Measurements from ENCODE around the gene EIF4EBP3. TPM values are rescaled to one million over a fixed set of nuclear protein-coding genes. Genes with fewer than 3 reads are reported as not detected.
A peak's percentile ranks its signal among the peaks of the same experiment; 100 is the strongest.

The EIF4EBP3 gene
- total RNA-seq, 2 experiments from 2014 or later: 0.98 to 8.3 TPM

- ChIA-PET POLR2A (interaction anchor here (0.7 to 1.4 kb wide), 4 partner anchors 9 to 26 kb away, joined by 3 to 5 read pairs (median 3); no protein-coding TSS in a partner anchor), CTCF (ENCODE audit: unreplicated experiment) (no interaction called here)
- Histone ChIP-seq H2AFZ (ENCODE audit: low read length) (peak within 1 kb of the TSS; percentile 63; the same call in 1 of the 2 replicates), H3K4me2 (ENCODE audit: low read length) (peak within 1 kb of the TSS; percentile 91), H4K20me1 (ENCODE audit: insufficient read depth, low read length) (no peaks in the 10 kb centered on the region), H3K36me3 (ENCODE audit: insufficient read depth, low read length) (peaks cover 18% of the 10 kb centered on the region), H3K27ac (ENCODE audit: low read depth, low read length, poor library complexity, severe bottlenecking) (peak within 1 kb of the TSS; percentile 46), H3K79me2 (ENCODE audit: insufficient read depth, low read depth, low read length) (peaks cover 18% of the 10 kb centered on the region; the same call in 1 of the 2 replicates), H3K4me3 (ENCODE audit: low read depth, low read length, poor library complexity, severe bottlenecking) (peak within 1 kb of the TSS; percentile 82), H3K9me2 (ENCODE audit: insufficient read depth, low read length) (no peaks in the 10 kb centered on the region), H3K4me1 (ENCODE audit: insufficient read depth, low read length, poor library complexity, severe bottlenecking) (peaks cover 23% of the 10 kb centered on the region), H3K9me3 (ENCODE audit: low read length) (no peaks in the 10 kb centered on the region)
- no TSS peak for BruUV-seq (replicated peaks)
- DNase-seq (ENCODE audit: low spot score): peak; percentile 89
- TF ChIP-seq CTCF (conservative IDR thresholded peaks at IDR 0.05; ENCODE audit: low read length) (no peak), EZH2phosphoT487 (IDR thresholded peaks at IDR 0.05; ENCODE audit: borderline replicate concordance, low read depth, low read length) (no peak)
- intact Hi-C loops (cut with micrococcal nuclease; ENCODE audit: unreplicated experiment): loop anchor here (2.0 to 10.0 kb wide), 4 partner anchors 82 to 312 kb away; partner anchors contain the start of genes ANKHD1, SLC4A9 and TMCO6
These were observed 9.8 kb downstream of the EIF4EBP3 start, which contains the start of gene SRA1 for GRCh38 chr5:140557136-140557805. Gene SRA1, minus strand, starts transcription at chr5:140557473. Its CDS starts 21 bp downstream, at chr5:140557452.

- peak overlapping the region; percentile 63; the same call in 1 of the 2 replicates for H2AFZ ChIP-seq (ENCODE audit: low read length)
- ChIA-PET POLR2A (interaction anchor here (0.8 to 1.4 kb wide), 2 partner anchors 8 to 11 kb away, joined by 3 to 5 read pairs; no protein-coding TSS in a partner anchor), CTCF (ENCODE audit: unreplicated experiment) (no interaction called here)
- peaks cover 13% of the 10 kb centered on the region for H3K36me3 ChIP-seq (ENCODE audit: insufficient read depth, low read length)
- H3K4me1 ChIP-seq (ENCODE audit: insufficient read depth, low read length, poor library complexity, severe bottlenecking): peaks cover 23% of the 10 kb centered on the region
- H3K9me3 ChIP-seq (ENCODE audit: low read length): no peaks in the 10 kb centered on the region
- DNase-seq (ENCODE audit: low spot score): no peak
- TF ChIP-seq EZH2phosphoT487 (IDR thresholded peaks at IDR 0.05; ENCODE audit: borderline replicate concordance, low read depth, low read length) (no peak), CTCF (conservative IDR thresholded peaks at IDR 0.05; ENCODE audit: low read length) (no peak)
- H3K4me2 ChIP-seq (ENCODE audit: low read length): peak overlapping the region; percentile 91
- H3K79me2 ChIP-seq (ENCODE audit: insufficient read depth, low read depth, low read length): peaks cover 18% of the 10 kb centered on the region; the same call in 1 of the 2 replicates
- H3K27ac ChIP-seq (ENCODE audit: low read depth, low read length, poor library complexity, severe bottlenecking): peak overlapping the region; percentile 46
- H3K4me3 ChIP-seq (ENCODE audit: low read depth, low read length, poor library complexity, severe bottlenecking): peak overlapping the region; percentile 82
- H4K20me1 ChIP-seq (ENCODE audit: insufficient read depth, low read length): no peaks in the 10 kb centered on the region
- intact Hi-C loops (cut with micrococcal nuclease; ENCODE audit: unreplicated experiment): loop anchor here (2.0 to 10.0 kb wide), 4 partner anchors 81 to 313 kb away; partner anchors contain the start of genes ANKHD1, SLC4A9 and TMCO6
- no peaks in the 10 kb centered on the region for H3K9me2 ChIP-seq (ENCODE audit: insufficient read depth, low read length)
- no TSS peak for BruUV-seq (replicated peaks)
These were observed 10.5 kb downstream of the EIF4EBP3 start for GRCh38 chr5:140557965-140558364.
